Measurements from ENCODE around the gene IFNA5.
A peak's percentile ranks its signal among the peaks of the same experiment; 100 is the strongest.

The IFNA5 gene

DNA sequence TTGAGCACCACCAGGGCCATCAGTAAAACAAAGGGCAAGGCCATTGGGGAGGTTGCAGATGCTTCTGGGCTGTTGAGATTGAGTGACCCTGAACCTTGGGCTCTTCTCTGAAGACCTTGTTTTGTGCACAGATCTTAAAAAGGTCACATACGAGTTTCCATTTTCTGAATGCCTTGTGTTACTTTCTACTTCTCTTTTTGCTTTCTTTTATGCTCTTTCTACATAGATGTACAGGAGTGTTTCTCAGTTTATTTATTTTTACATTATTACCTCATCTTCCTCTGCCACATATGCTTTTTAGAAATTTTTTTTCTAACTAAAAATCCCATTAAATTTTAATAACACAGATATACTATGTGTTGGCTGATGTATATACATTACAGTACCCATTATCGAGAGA lies at the start of gene IFNA5:
Gene IFNA5, minus strand, starts transcription at position 101 of the 400 bp plus-strand sequence. Its CDS starts 57 bp downstream, at position 44.
- no peak for DNase-seq (ENCODE audit: low spot score)

DNA sequence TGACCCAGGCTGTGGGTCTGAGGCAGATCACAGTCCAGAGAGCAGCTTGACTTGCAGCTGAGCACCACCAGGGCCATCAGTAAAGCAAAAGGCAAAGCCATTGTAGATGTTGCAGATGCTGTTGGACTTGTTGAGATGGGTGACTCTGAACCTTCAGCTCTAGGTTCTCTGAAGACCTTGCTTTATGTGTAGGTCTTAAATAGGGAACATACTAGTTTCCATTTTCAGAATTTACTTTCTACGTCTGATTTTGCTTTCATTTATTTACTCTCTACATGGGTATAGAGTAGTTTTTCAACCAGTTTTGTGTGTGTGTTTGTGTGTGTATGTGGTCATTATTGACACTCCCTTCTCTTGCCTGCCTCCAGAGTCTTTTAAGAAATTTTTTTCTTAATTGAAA lies 45.7 kb upstream of the IFNA5 start, which contains the start of gene IFNA6:
Gene IFNA6, minus strand, starts transcription at position 101 of the 400 bp plus-strand sequence. Its CDS starts 0 bp downstream, at position 101.
- DNase-seq (ENCODE audit: low spot score), result no peak

DNA sequence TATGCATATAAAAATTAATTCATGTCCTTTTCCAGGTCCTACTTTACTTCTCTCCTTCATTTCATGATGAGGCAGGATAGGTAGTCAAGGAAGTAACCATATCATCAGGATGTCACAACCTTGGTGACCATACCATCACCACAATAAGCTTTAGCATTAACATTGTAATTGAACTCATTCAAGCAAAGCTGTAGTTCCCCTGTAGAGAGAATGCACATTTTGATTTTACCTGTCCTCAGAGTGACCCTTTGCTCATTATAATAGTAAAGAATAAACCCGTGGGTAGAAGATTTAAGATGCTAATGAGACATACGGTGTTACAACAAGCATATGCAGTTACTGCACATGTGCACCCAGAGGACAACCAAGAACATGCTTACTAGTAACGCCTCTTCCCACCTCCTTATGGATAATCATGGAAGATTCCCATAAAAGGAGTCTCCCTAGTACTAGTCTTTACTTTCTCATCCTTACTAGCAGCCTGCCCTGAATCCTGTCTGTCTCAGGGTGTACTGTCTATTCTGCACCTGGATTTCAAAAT lies 43.4 kb upstream of the IFNA5 start:
- DNase-seq (ENCODE audit: low spot score), result no peak

DNA sequence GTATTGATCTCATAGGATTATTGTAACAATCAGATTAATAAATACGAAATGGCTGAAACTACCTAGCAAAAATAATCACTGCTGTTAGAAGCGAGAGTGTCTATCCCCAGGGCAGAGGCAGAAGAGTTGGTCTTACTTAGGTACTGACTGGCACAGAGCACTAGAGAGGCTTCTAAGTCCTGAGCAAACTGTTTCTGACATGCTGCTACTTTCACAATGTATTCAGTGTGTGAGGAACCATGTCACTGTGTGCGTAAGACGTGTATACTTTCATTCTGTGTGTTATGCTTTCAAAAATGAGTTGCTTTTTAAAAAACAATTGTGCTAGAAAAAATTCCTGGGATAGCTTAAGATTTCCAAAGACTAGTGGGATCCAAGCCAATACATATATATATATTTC lies 35.6 kb upstream of the IFNA5 start:
- DNase-seq (ENCODE audit: low spot score), result no peak

DNA sequence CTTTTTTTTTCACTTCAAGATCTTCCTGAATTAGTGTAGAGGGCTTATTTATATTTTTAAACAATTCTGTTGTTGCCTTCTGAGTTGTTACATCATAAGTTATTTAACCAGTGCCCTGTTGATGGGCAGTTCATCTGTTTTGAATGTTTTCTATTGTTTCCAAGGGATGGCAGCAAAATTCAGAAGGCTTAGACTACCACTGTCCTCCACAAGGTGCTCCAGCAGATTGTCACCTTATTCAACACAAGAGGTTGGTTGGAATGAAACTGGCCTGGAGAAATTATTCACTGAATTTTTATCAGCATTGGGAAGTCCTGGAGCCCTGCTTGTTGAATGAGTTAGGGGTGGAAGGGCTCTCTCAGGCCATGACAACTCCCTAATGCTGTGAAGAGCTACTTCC lies 31.3 kb upstream of the IFNA5 start:
- DNase-seq (ENCODE audit: low spot score), result no peak

GRCh38 chr9:21334701-21335632 lies 29.9 kb upstream of the IFNA5 start, which contains the start of gene KLHL9:
Gene KLHL9, minus strand, starts transcription at chr9:21335404. Its CDS starts 545 bp downstream, at chr9:21334859.
- DNase-seq (ENCODE audit: low spot score), result peak; percentile 93

DNA sequence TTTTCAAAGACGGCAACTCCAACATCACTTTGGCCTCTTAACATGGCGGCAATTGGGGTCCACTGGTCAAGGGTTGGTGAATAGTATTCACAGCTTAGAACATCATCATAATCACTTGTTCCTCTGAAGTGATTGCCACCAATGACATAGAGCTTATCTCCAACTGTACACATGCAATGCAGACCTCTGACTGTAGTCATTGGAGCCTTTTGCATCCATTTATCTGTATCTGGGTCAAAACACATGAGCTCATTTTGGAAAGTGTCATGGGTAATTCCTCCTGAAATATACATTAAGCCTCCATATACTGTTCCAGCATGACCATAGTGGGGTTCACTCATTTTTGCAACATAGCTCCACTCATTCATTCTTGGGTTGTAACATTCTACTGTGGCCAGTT lies 28.1 kb upstream of the IFNA5 start:
- no peak for DNase-seq (ENCODE audit: low spot score)

GRCh38 chr9:21331676-21332402 lies 26.7 kb upstream of the IFNA5 start:
- no peak for DNase-seq (ENCODE audit: low spot score)

DNA sequence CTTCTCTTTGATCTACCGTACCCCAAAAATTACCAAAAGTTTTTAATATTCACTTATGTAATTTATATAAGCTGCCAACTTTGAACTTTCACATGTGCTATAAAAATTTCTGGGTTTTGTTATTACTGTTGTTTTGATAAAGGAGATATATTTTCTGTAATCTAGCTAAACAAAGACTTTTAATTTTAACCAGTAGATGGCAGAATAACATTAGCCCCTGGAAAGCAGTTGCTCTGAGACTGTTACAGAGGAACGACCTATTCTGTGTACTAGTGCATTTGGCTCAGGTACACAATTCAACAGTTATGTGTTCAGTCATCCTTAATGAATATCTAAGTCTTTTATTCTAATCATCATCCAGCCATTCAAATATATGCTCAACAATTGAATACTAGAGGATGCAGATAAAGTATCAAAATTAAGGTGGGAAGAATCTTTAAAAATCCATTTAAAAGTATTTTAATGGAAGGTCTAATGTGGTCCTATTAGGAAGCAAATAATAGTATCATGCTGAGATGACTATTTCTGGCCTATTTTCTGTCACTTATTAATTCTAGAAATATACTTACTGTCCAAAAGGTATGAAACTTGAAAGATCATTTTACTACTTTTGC lies 21.5 kb upstream of the IFNA5 start:
- DNase-seq (ENCODE audit: low spot score), result no peak

DNA sequence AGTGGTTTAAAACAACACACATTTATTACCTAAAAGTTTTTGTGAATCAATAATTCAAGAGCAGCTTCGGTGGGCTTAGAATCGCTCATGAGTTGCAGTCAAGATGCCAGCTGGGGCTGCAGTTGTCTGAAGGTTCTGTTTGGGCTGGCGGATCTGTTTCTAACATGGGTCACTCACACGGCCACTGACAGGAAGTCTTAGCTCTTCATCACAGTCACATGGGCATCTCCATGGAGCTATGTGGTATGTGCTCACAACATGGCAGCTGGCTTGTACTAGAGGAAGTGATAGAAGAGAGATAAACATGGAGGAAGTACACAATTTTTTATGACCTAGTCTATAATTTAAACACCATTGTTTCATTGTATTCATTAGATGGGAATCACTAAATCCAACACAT lies 18.9 kb upstream of the IFNA5 start:
- DNase-seq (ENCODE audit: low spot score), result no peak

GRCh38 chr9:21322911-21323461 lies 17.9 kb upstream of the IFNA5 start:
- DNase-seq (ENCODE audit: low spot score), result no peak

GRCh38 chr9:21320465-21320864 lies 15.4 kb upstream of the IFNA5 start:
- DNase-seq (ENCODE audit: low spot score), result no peak

DNA sequence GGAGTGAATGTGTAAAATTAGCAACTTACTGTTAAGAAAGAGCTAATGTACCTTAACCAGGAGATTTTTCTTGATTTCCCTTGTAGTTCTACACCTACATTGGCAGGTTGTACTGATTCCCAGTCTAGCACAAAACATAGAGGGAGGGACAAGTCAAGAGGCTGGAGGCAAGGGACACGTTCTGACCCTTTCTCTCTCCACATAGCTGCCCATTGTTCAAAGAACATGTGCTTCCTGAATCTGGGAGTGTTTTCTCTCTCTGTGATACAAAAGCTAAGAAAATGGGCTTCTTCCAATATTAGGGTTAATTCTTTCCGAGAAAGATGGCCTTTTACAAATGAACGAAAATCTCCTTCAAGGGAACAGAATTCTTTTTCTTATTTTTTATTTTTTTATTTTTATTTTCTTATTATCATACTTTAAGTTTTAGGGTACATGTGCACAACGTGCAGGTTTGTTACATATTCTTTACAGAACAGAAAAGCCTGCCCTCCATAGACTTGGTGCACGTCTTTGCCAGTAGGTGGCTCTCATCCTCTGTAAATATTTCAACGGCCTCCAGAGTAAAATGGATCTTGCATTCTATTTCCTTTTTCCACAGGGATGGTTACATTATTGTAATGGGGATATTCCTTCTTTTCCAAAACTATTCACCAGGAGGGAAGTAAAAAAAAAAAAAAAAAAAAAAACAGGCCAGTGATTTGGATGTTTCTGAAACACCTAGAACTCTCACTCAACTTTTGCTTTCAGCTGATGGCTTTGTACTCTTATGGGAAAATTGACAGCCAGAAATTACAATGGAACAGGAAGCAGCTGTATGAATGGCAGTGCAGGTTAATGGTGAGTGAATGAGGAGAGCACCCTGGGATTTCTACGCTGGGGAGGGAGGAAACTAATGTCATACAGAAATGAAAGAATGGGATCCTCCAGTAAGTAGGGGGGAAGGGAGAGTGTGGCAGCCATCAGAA lies 13.1 kb upstream of the IFNA5 start:
- no peak for DNase-seq (ENCODE audit: low spot score)

DNA sequence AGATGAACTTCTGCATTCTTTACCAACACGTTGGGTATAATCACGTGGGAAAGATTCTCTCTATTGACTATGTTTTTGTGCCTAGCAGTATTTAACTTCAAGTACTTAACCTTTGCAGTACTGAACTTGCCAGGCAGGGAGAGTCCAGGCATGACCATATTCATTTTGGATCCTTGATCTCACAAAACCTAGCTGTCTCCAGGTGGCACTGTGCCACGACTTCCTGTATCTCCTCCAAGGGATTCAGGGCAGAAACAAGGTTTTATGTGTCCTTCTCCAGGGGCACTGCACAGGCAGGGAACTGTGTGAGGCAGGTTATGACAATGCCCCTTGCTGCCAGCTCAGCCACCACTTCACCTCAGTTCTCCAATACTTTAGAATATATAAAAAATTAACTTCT lies 11.7 kb upstream of the IFNA5 start:
- no peak for DNase-seq (ENCODE audit: low spot score)

- DNase-seq (ENCODE audit: low spot score), result no peak
Measured at GRCh38 chr9:21316032-21316842, 11.1 kb upstream of the IFNA5 start.

GRCh38 chr9:21314152-21314551 lies 9.0 kb upstream of the IFNA5 start:
- DNase-seq (ENCODE audit: low spot score), result no peak

DNA sequence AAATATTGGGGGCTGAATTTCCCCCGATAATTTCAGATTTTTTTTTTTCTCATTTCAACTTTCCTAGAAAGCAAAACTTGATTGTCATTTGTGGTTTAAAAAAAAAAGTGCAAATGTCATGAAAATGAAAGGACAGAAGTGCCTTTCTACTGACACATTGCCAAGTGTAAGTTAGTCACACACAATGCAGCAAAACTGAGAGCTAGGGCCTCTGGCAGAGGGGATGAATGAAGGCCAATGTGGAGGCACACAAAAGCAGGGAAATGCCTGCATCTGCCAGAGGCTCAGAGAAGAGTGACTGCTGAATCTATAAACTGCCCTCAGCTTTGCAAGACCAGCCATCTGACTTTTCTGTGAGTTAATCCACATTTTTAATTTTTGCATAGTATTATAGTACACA lies 6.8 kb upstream of the IFNA5 start:
- DNase-seq (ENCODE audit: low spot score), result no peak

DNA sequence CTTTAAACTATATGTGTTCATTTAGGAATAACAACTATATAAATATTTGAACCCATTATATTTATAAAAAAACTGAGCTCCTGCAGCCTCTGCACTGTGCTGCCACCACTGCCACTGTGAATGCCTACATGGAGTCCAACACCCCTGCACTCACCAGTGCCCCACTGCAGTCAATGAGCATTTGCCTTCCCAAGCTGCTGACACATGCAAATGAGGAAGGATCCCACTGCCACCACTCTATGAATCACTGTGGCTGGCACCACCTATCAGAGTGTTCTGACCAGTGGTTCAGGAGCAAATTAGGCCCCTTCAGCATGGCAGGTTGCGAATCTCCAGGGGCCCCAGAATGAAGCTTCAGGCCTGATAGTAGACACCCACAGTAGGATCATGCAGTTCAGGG lies 9.1 kb downstream of the IFNA5 start:
- no peak for DNase-seq (ENCODE audit: low spot score)

- no peak for DNase-seq (ENCODE audit: low spot score)
Measured at GRCh38 chr9:21294904-21295538, 10.1 kb downstream of the IFNA5 start.
